RWPE1 (cell line): ENCODE measurements around the gene ZFYVE19.

ENCODE experiments used
- CTCF ChIA-PET: fragments of 350-600 bp; sonication (Branson Sonifier 250); formaldehyde crosslinking; extraction: SDS; loops from one replicate; lab custom pipeline; 2021; lab: Yijun Ruan, JAX
- POLR2A ChIA-PET: fragments of 400-600 bp; formaldehyde crosslinking; extraction: SDS; loops from one replicate; lab custom pipeline; 2020; ENCODE audit warnings: antibody characterized with exemption; ENCODE audit not compliant: low non-redundant PET; lab: Yijun Ruan, JAX
- DNase-seq: peaks from one replicate; pipeline ENCODE4 v3.0.0; 2012; ENCODE audit warnings: low spot score
- H3K27ac ChIP-seq: fragments of 450-650 bp; 2 replicates; pipeline ENCODE4 v1.5.1; 2017
- CTCF ChIP-seq: fragments of 450-650 bp; conservative IDR thresholded peaks from 2 replicates; pipeline ENCODE4 v1.5.1; 2017; ENCODE audit warnings: low read depth, mild to moderate bottlenecking

Gene ZFYVE19

DNA sequence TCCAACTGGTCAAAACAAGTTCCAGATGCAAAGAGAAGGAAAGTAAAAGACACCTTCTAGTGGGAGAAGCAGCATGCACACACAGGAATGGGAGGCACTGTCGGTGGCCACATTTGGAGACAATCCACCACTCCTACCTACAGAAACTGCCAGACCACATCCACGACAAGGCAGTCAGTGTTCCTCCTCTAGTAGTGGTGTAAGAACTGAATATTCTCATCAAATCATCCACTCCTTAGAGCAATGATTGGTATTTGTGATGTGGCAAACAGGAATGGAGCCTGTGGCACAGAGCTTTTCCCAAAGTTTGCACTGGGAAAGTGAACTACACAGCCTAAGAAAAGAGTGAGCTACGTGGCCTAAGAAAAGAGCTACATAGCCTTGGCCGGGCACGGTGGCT lies 31.9 kb downstream of the ZFYVE19 start:
- DNase-seq, result no peak
- TF ChIP-seq CTCF, result no peak
- peak overlapping the region; percentile 1; the same call in 1 of the 2 replicates for H3K27ac ChIP-seq
- ChIA-PET POLR2A (no interaction called here), CTCF (interaction anchor here (1.1 kb wide), 2 partner anchors 21 to 69 kb away, joined by 3 read pairs; no protein-coding TSS in a partner anchor)

- TF ChIP-seq CTCF, result no peak
- ChIA-PET POLR2A (no interaction called here), CTCF (no interaction called here)
- DNase-seq, result no peak
- H3K27ac ChIP-seq, result no peak overlapping the region
Measured at GRCh38 chr15:40841741-40842140, 34.9 kb downstream of the ZFYVE19 start.

- no peak for DNase-seq
- POLR2A ChIA-PET, result interaction anchor here (0.6 to 1.6 kb wide), 3 partner anchors 36 to 58 kb away, joined by 4 to 10 read pairs (median 7); partner anchors contain the start of genes DNAJC17 and ZFYVE19
- CTCF ChIA-PET, result interaction anchor here (0.6 to 1.2 kb wide), 4 partner anchors 8 to 51 kb away, joined by 3 to 8 read pairs (median 4); partner anchors contain the start of gene VPS18
- H3K27ac ChIP-seq, result peak overlapping the region; percentile 24; the same call in 1 of the 2 replicates
- TF ChIP-seq CTCF, result no peak
Measured at GRCh38 chr15:40843261-40843884, 36.5 kb downstream of the ZFYVE19 start.

DNA sequence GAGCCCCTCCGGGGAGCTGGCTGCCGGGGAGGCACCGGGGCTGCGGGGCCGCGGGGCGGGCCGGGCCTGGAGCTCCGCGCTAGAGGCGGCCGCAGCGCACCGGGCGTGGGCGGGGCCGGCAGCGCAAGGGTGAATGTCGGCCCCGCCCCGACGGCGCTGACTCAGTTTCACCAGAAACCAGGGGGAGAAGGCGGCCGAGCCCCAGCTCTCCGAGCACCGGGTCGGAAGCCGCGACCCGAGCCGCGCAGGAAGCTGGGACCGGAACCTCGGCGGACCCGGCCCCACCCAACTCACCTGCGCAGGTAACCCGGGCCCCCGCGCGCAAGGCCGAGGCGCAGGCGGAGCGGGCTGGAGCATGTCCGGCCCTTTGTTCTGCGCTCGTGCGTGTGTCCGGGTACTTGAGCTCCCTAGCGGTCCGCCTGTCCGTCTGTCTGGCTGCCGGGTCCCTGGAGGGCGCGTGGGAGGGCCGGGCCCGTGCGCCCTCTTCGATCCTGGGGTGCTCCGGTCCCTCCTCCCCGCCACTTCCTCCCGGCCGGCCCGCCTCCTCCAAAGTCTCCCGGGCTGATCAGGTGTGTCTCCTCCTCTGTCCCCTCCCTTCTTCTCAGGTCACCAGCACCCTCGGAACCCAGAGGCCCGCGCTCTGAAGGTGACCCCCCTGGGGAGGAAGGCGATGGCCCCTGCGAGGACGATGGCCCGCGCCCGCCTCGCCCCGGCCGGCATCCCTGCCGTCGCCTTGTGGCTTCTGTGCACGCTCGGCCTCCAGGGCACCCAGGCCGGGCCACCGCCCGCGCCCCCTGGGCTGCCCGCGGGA lies 37.2 kb downstream of the ZFYVE19 start, which contains the start of gene SPINT1:
Gene SPINT1, plus strand, starts transcription at position 164 of the 811 bp plus-strand sequence. Its CDS starts 507 bp downstream, at position 671.
- TF ChIP-seq CTCF, result no peak
- peak within 1 kb of the TSS; percentile 24 for H3K27ac ChIP-seq
- CTCF ChIA-PET, result interaction anchor here (0.8 to 1.3 kb wide), 6 partner anchors 9 to 50 kb away, joined by 3 to 7 read pairs (median 4); partner anchors contain the start of gene VPS18
- POLR2A ChIA-PET, result interaction anchor here (0.6 to 1.6 kb wide), 3 partner anchors 37 to 59 kb away, joined by 4 to 10 read pairs (median 7); partner anchors contain the start of genes DNAJC17 and ZFYVE19
- peak; percentile 64 for DNase-seq

DNA sequence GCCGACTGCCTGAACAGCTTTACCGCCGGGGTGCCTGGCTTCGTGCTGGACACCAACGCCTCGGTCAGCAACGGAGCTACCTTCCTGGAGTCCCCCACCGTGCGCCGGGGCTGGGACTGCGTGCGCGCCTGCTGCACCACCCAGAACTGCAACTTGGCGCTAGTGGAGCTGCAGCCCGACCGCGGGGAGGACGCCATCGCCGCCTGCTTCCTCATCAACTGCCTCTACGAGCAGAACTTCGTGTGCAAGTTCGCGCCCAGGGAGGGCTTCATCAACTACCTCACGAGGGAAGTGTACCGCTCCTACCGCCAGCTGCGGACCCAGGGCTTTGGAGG lies 37.8 kb downstream of the ZFYVE19 start:
- ChIA-PET CTCF (interaction anchor here (0.7 to 1.3 kb wide), 6 partner anchors 13 to 305 kb away, joined by 3 to 7 read pairs (median 4); partner anchors contain the start of genes PPP1R14D and VPS18), POLR2A (no interaction called here)
- peak overlapping the region; percentile 24 for H3K27ac ChIP-seq
- DNase-seq, result peak; percentile 48
- no peak for TF ChIP-seq CTCF

DNA sequence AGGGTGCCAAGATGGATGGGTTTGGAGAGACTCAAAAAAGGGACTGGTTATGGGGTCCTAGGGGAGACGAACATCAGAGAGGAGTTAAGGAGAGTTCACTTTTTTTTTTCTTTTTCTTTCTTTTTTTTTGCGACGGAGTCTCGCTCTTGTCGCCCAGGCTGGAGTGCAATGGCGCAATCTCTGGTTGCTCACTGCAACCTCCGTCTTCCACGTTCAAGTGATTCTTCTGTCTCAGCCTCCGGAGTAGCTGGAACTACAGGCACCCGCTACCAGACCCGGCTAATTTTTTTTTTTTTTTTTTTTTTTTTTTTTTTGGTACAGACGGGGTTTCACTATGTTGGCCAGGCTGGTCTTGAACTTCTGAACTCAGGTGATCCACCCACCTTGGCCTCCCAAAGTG lies 38.1 kb downstream of the ZFYVE19 start:
- POLR2A ChIA-PET, result no interaction called here
- DNase-seq, result no peak
- H3K27ac ChIP-seq, result peak overlapping the region; percentile 68; the same call in 1 of the 2 replicates
- no peak for TF ChIP-seq CTCF
- CTCF ChIA-PET, result interaction anchor here (0.7 to 1.3 kb wide), 5 partner anchors 13 to 305 kb away, joined by 3 to 7 read pairs (median 4); partner anchors contain the start of genes PPP1R14D and VPS18
